OCI-LY3 (cell line): Measurements from ENCODE around the gene VSNL1.

Experiments used
- H2AFZ ChIP-seq: fragments of 200-600, 300-600 bp; shearing (Covaris generic); 2 replicates; pipeline ENCODE4 v1.6.0; 2014; ENCODE audit warnings: antibody characterized with exemption, low read depth, low read length
- H3K27ac ChIP-seq: fragments of 200-600, 300-600 bp; sonication (generic); 2 replicates; pipeline ENCODE4 v1.5.1; 2014; ENCODE audit warnings: mild to moderate bottlenecking, low read length, moderate library complexity, mixed read lengths
- H3K27me3 ChIP-seq: fragments of 200-600, 300-600 bp; sonication (generic); 2 replicates; pipeline ENCODE4 v1.6.1; 2014; ENCODE audit warnings: low read depth, low read length, mixed read lengths
- H3K36me3 ChIP-seq: fragments of 200-600, 300-600 bp; sonication (generic); replicated peaks from 2 replicates; pipeline ENCODE3; 2014; ENCODE audit warnings: low read depth, low read length, mixed read lengths
- H3K4me1 ChIP-seq: fragments of 300-600, 200-600 bp; sonication (generic); 2 replicates; pipeline ENCODE4 v1.6.1; 2014; ENCODE audit warnings: low read length, mixed read lengths
- H3K4me2 ChIP-seq: fragments of 200-600, 300-600 bp; sonication (generic); 2 replicates; pipeline ENCODE4 v1.6.1; 2014; ENCODE audit warnings: low read length, mixed read lengths
- H3K4me3 ChIP-seq: fragments of 300-600, 200-600 bp; sonication (generic); 2 replicates; pipeline ENCODE4 v1.5.1; 2014; ENCODE audit warnings: antibody characterized with exemption, mild to moderate bottlenecking, low read length, moderate library complexity
- H3K79me2 ChIP-seq: fragments of 300-600, 200-600 bp; shearing (Covaris generic); 2 replicates; pipeline ENCODE4 v1.6.1; 2014; ENCODE audit warnings: mild to moderate bottlenecking, low read length, mixed read lengths
- H3K9ac ChIP-seq: fragments of 300-600, 200-600 bp; shearing (Covaris generic); 2 replicates; pipeline ENCODE4 v1.6.0; 2014; ENCODE audit warnings: mild to moderate bottlenecking, low read length, moderate library complexity
- H3K9me3 ChIP-seq: fragments of 200-600, 300-600 bp; shearing (Covaris generic); 2 replicates; pipeline ENCODE4 v1.6.1; 2014; ENCODE audit warnings: low read length, mixed read lengths; ENCODE audit not compliant: insufficient read depth
- H4K20me1 ChIP-seq: fragments of 200-600, 300-600 bp; sonication (generic); 2 replicates; pipeline ENCODE4 v1.6.1; 2016; ENCODE audit warnings: low read length, mixed read lengths; ENCODE audit not compliant: insufficient read depth
- EZH2phosphoT487 ChIP-seq: fragments of 200-600 bp; shearing (Covaris generic); IDR thresholded peaks from 2 replicates; pipeline ENCODE4 v1.6.1; 2018; ENCODE audit warnings: antibody characterized with exemption, mixed run types, low read depth
- TF ChIP-seq, protein P1 (sequence below): fragments of 200-600, 300-600 bp; sonication (generic); IDR thresholded peaks from 2 replicates; pipeline ENCODE4 v1.5.1; 2014; ENCODE audit warnings: antibody characterized with exemption, low read length, low read depth

VSNL1 gene

GRCh38 chr2:17660219-17660618 lies 119.7 kb downstream of the VSNL1 start:
- no peak overlapping the region for H3K9ac ChIP-seq

GRCh38 chr2:17661460-17661859 lies 121.0 kb downstream of the VSNL1 start:
- H3K9ac ChIP-seq = no peak overlapping the region
- no peaks in the 10 kb centered on the region for H4K20me1 ChIP-seq
- H3K9me3 ChIP-seq = no peaks in the 10 kb centered on the region
- no peaks in the 10 kb centered on the region for H3K27me3 ChIP-seq
- H3K27ac ChIP-seq = no peak overlapping the region
- no peak overlapping the region for H2AFZ ChIP-seq
- H3K79me2 ChIP-seq = no peaks in the 10 kb centered on the region
- no peak for TF ChIP-seq EZH2phosphoT487
- TF ChIP-seq, protein P1, sequence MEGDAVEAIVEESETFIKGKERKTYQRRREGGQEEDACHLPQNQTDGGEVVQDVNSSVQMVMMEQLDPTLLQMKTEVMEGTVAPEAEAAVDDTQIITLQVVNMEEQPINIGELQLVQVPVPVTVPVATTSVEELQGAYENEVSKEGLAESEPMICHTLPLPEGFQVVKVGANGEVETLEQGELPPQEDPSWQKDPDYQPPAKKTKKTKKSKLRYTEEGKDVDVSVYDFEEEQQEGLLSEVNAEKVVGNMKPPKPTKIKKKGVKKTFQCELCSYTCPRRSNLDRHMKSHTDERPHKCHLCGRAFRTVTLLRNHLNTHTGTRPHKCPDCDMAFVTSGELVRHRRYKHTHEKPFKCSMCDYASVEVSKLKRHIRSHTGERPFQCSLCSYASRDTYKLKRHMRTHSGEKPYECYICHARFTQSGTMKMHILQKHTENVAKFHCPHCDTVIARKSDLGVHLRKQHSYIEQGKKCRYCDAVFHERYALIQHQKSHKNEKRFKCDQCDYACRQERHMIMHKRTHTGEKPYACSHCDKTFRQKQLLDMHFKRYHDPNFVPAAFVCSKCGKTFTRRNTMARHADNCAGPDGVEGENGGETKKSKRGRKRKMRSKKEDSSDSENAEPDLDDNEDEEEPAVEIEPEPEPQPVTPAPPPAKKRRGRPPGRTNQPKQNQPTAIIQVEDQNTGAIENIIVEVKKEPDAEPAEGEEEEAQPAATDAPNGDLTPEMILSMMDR = no peak
- peaks cover 56% of the 10 kb centered on the region for H3K36me3 ChIP-seq
- H3K4me1 ChIP-seq = peaks cover 39% of the 10 kb centered on the region
- H3K4me2 ChIP-seq = no peak overlapping the region
- no peak overlapping the region for H3K4me3 ChIP-seq

More at GRCh38 chr2:17660219-17660618, 119.7 kb downstream of the VSNL1 start:
- TF ChIP-seq, protein P1 = no peak
- no peak for TF ChIP-seq EZH2phosphoT487
- H3K27ac ChIP-seq = peak overlapping the region; percentile 99; the same call in 1 of the 2 replicates
- no peak overlapping the region for H3K4me2 ChIP-seq
- H3K4me1 ChIP-seq = peaks cover 49% of the 10 kb centered on the region
- no peaks in the 10 kb centered on the region for H4K20me1 ChIP-seq
- H3K79me2 ChIP-seq = no peaks in the 10 kb centered on the region
- H3K27me3 ChIP-seq = no peaks in the 10 kb centered on the region
- no peaks in the 10 kb centered on the region for H3K9me3 ChIP-seq
- no peak overlapping the region for H2AFZ ChIP-seq
- peaks cover 48% of the 10 kb centered on the region for H3K36me3 ChIP-seq
- H3K4me3 ChIP-seq = no peak overlapping the region

- Histone ChIP-seq H2AFZ (no peak overlapping the region), H3K9ac (no peak overlapping the region), H3K27ac (no peak overlapping the region), H3K4me3 (no peak overlapping the region), H3K27me3 (no peaks in the 10 kb centered on the region), H3K4me2 (no peak overlapping the region), H3K36me3 (peaks cover 56% of the 10 kb centered on the region), H3K9me3 (no peaks in the 10 kb centered on the region), H3K79me2 (no peaks in the 10 kb centered on the region), H4K20me1 (no peaks in the 10 kb centered on the region), H3K4me1 (peaks cover 26% of the 10 kb centered on the region)
- TF ChIP-seq, protein P1 = no peak
- TF ChIP-seq EZH2phosphoT487 = no peak
Measured at GRCh38 chr2:17662723-17663122, 122.2 kb downstream of the VSNL1 start.

GRCh38 chr2:17664534-17664933 lies 124.0 kb downstream of the VSNL1 start:
- TF ChIP-seq, protein P1 = no peak
- TF ChIP-seq EZH2phosphoT487 = no peak
- Histone ChIP-seq H4K20me1 (no peaks in the 10 kb centered on the region), H3K4me2 (no peak overlapping the region), H3K9me3 (no peaks in the 10 kb centered on the region), H3K27me3 (no peaks in the 10 kb centered on the region), H3K27ac (no peak overlapping the region), H3K36me3 (peaks cover 61% of the 10 kb centered on the region), H3K79me2 (no peaks in the 10 kb centered on the region), H2AFZ (no peak overlapping the region), H3K4me3 (no peak overlapping the region), H3K4me1 (peaks cover 9% of the 10 kb centered on the region), H3K9ac (no peak overlapping the region)
